Omental fat pad (tissue), 4 donors: ENCODE data around the gene PRKCZ. TPM values are rescaled to one million over a fixed set of nuclear protein-coding genes. Genes with fewer than 3 reads are reported as not detected.

Experiments
- ATAC-seq: fragments of 150-250 bp; one replicate; pipeline ENCODE4 v1.9.1; 2016; ENCODE audit warnings: mild to moderate bottlenecking, moderate library complexity; ENCODE audit not compliant: low FRiP score
- DNase-seq: peaks from one replicate; pipeline ENCODE4 v3.0.0-alpha.2; 2019; ENCODE audit warnings: low spot score
- total RNA-seq, 4 donors: library from RNA; depleted of rRNA; stranded (reverse); fragments of >200 nt; gene quantifications; one replicate each; pipeline ENCODE4 v1.1.0, GENCODE V29; 2016
- TF ChIP-seq, protein P1 (sequence below), 3 donors: fragments of 450-650 bp; IDR thresholded peaks; one replicate each; pipeline ENCODE4 v1.5.1; 2016 to 2017; ENCODE audit warnings: antibody characterized with exemption in 3 of 3, mild to moderate bottlenecking in 3 of 3, moderate library complexity in 2 of 3

Gene PRKCZ
- total RNA-seq, 4 donors from 2014 or later: 2.5 to 8.1 (median 2.6) TPM

GRCh38 chr1:2045468-2046173 is 4.6 kb upstream of the PRKCZ start:
- DNase-seq (no peak), ATAC-seq (no peak)
- TF ChIP-seq, protein P1, sequence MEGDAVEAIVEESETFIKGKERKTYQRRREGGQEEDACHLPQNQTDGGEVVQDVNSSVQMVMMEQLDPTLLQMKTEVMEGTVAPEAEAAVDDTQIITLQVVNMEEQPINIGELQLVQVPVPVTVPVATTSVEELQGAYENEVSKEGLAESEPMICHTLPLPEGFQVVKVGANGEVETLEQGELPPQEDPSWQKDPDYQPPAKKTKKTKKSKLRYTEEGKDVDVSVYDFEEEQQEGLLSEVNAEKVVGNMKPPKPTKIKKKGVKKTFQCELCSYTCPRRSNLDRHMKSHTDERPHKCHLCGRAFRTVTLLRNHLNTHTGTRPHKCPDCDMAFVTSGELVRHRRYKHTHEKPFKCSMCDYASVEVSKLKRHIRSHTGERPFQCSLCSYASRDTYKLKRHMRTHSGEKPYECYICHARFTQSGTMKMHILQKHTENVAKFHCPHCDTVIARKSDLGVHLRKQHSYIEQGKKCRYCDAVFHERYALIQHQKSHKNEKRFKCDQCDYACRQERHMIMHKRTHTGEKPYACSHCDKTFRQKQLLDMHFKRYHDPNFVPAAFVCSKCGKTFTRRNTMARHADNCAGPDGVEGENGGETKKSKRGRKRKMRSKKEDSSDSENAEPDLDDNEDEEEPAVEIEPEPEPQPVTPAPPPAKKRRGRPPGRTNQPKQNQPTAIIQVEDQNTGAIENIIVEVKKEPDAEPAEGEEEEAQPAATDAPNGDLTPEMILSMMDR (IDR thresholded peaks at IDR 0.05): no peak

DNA sequence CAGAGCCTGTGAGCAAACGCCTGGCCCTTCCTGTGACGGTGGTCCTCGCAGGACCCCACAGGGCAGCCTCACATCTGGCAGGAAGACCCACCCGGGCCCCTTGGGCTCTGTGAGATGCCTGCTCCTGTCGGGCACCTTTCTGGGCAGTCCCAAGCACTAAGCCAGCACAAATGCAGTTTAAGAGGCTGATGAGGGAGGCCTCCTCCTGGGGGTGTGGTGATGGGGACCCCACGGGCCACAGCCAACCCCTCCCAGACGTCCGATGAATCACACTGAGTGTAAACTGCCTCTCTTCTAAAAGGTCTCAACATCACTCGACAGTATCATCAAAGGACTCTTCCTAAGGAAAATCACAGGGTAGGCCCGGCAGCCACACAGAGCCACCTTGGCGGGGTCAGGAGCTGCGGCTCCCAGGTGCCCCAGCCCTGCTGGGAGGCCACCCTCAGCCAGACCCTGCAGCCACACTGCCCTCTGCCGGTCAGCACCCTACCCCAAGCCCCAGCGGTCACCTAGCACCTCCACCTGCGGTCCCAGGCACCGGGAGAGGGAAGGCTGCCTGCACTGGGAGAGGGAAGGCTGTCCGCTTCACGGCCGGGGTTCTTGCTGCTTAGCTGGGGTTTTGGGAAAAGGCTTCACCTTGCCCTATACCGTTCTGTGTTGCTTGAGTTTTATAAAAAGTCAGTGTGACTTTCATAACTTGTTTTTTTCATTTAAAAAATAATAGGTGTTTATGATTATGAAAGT is 3.9 kb upstream of the PRKCZ start:
- TF ChIP-seq, protein P1 (IDR thresholded peaks at IDR 0.05): no peak
- DNase-seq (peak; percentile 31), ATAC-seq (no peak)

GRCh38 chr1:2046953-2047748 is 3.1 kb upstream of the PRKCZ start:
- ATAC-seq (no peak), DNase-seq (no peak)
- TF ChIP-seq, protein P1 (IDR thresholded peaks at IDR 0.05): no peak

- TF ChIP-seq, protein P1 (IDR thresholded peaks at IDR 0.05): no peak
- ATAC-seq: no peak
- DNase-seq: no peak
Observed at GRCh38 chr1:2047749-2048729, 2.2 kb upstream of the PRKCZ start.

GRCh38 chr1:2049225-2049717 is 940 bp upstream of the PRKCZ start:
- DNase-seq (no peak), ATAC-seq (no peak)
- TF ChIP-seq, protein P1 (IDR thresholded peaks at IDR 0.05): no peak

DNA sequence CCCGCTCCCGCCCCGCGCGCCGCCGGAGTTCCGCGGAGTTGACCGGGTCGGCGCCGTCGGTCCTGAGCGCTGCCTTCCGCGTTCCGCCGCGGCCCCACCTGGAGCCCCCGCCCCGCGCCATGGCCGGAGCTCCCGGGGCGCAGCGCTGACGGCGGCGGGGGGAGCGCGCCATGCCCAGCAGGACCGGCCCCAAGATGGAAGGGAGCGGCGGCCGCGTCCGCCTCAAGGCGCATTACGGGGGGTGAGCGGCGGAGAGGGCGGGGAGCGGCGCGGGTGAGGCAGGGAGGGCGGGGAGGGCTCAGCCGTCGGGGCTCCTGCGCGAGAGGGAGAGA is 216 bp downstream of the PRKCZ start:
- TF ChIP-seq, protein P1 (IDR thresholded peaks at IDR 0.05): no peak
- DNase-seq: no peak
- ATAC-seq: peak; percentile 38
